Measurements from ENCODE around the gene CAPRIN2.

Gene CAPRIN2

DNA sequence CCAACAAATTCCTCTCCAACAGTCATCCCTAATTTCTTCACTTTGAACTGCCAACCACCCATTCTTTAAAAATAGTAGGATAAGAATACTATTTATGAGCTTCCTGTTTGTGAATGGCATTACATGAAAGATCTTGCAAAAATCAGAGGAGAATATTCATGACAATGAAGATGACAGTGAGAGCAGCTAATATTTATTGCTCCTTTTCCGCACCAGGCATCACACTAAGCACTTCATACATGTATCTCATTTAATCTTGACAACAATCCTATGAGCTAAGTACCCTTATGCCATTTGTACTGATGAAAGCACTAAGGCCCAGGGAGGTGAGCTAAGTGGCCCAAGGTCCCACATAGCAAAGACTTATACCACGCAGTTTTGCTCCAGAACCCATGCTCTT lies 37.3 kb upstream of the CAPRIN2 start:
- DNase-seq (ENCODE audit: insufficient read length) (no peak), FAIRE-seq (no peak)
- no peak for TF ChIP-seq POLR2AphosphoS5 (IDR thresholded peaks at IDR 0.05; ENCODE audit: low read depth, low read length)
- TF ChIP-seq TAF1 (IDR thresholded peaks at IDR 0.05; ENCODE audit: borderline replicate concordance, low read depth, low read length) = no peak
- TF ChIP-seq POLR2A (IDR thresholded peaks at IDR 0.05; ENCODE audit: low read depth, low read length) = no peak

- FAIRE-seq (no peak), DNase-seq (ENCODE audit: insufficient read length) (no peak)
- TF ChIP-seq POLR2A (IDR thresholded peaks at IDR 0.05; ENCODE audit: low read depth, low read length) (no peak), TAF1 (IDR thresholded peaks at IDR 0.05; ENCODE audit: borderline replicate concordance, low read depth, low read length) (no peak), POLR2AphosphoS5 (IDR thresholded peaks at IDR 0.05; ENCODE audit: low read depth, low read length) (no peak)
These were observed 34.0 kb upstream of the CAPRIN2 start for GRCh38 chr12:30788754-30789153.

DNA sequence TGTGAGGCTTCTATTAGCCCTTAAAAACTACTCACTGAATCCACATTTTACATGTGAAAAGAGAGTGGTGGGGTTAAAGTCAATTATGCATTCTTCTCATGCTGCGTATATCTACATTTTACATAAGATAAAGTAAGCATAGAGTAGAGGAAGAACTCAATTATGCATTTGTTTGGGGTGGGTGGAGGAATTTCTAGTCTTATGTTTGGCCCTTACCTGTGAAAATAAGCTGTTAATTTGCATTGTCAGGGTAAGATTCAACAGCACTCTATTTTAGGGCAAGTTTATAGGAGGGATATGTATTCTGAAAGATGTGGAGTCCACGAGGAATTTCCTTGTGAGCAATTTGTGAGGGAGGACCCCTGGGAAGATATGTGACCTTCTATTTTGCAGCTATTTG lies 30.9 kb upstream of the CAPRIN2 start:
- FAIRE-seq = no peak
- DNase-seq (ENCODE audit: insufficient read length) = no peak
- TF ChIP-seq TAF1 (IDR thresholded peaks at IDR 0.05; ENCODE audit: borderline replicate concordance, low read depth, low read length) = no peak
- no peak for TF ChIP-seq POLR2A (IDR thresholded peaks at IDR 0.05; ENCODE audit: low read depth, low read length)
- TF ChIP-seq POLR2AphosphoS5 (IDR thresholded peaks at IDR 0.05; ENCODE audit: low read depth, low read length) = no peak

DNA sequence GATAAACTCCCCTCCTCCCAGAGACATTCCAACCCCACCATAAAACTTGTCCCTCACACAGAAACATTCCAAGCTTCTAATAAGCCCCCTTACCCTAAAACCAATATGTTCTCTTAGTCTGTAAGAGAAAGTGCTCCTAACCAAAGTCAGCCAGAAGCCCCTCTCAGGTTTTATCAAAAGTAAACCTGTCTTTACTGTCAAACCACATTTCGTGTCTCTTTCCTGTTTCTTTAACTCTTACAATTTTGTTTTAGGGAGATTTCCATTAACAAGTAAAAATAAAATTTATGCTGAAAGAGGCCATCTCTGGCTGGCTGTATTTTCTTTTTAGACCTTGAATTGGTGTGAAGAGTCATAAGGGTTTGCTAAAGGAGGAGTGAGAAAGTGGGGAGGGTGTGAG lies 29.8 kb upstream of the CAPRIN2 start:
- FAIRE-seq (no peak), DNase-seq (ENCODE audit: insufficient read length) (no peak)
- TF ChIP-seq POLR2A (IDR thresholded peaks at IDR 0.05; ENCODE audit: low read depth, low read length) (no peak), POLR2AphosphoS5 (IDR thresholded peaks at IDR 0.05; ENCODE audit: low read depth, low read length) (no peak), TAF1 (IDR thresholded peaks at IDR 0.05; ENCODE audit: borderline replicate concordance, low read depth, low read length) (no peak)

GRCh38 chr12:30783946-30784345 lies 29.2 kb upstream of the CAPRIN2 start:
- no peak for DNase-seq (ENCODE audit: insufficient read length)
- no peak for FAIRE-seq
- no peak for TF ChIP-seq POLR2AphosphoS5 (IDR thresholded peaks at IDR 0.05; ENCODE audit: low read depth, low read length)
- TF ChIP-seq TAF1 (IDR thresholded peaks at IDR 0.05; ENCODE audit: borderline replicate concordance, low read depth, low read length) = no peak
- TF ChIP-seq POLR2A (IDR thresholded peaks at IDR 0.05; ENCODE audit: low read depth, low read length) = no peak

GRCh38 chr12:30782316-30783173 lies 27.8 kb upstream of the CAPRIN2 start:
- DNase-seq (ENCODE audit: insufficient read length) (no peak), FAIRE-seq (no peak)
- TF ChIP-seq TAF1 (IDR thresholded peaks at IDR 0.05; ENCODE audit: borderline replicate concordance, low read depth, low read length) (no peak), POLR2A (IDR thresholded peaks at IDR 0.05; ENCODE audit: low read depth, low read length) (no peak), POLR2AphosphoS5 (IDR thresholded peaks at IDR 0.05; ENCODE audit: low read depth, low read length) (no peak)

GRCh38 chr12:30779578-30779977 lies 24.8 kb upstream of the CAPRIN2 start:
- TF ChIP-seq TAF1 (IDR thresholded peaks at IDR 0.05; ENCODE audit: borderline replicate concordance, low read depth, low read length) (no peak), POLR2A (IDR thresholded peaks at IDR 0.05; ENCODE audit: low read depth, low read length) (no peak), POLR2AphosphoS5 (IDR thresholded peaks at IDR 0.05; ENCODE audit: low read depth, low read length) (no peak)
- no peak for FAIRE-seq
- DNase-seq (ENCODE audit: insufficient read length) = no peak

DNA sequence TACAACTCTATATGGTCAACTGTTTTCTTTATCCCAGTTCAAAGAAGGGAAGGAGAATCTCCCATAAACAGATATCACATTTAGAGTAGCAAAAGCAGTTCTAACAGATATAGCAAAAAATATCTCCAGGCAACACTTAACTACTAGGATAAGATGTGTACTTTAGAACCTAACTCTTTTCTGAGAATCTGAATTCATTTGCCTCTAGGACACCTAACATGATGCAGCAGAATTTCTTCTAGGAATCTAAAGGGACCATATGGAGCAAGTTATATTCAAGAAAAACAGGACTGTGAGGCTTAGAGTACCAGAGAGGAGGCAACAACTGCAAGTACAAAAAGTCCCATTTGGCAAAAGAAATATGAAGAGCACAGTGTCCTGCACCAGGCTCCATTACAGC lies 24.4 kb upstream of the CAPRIN2 start:
- DNase-seq (ENCODE audit: insufficient read length) (no peak), FAIRE-seq (no peak)
- TF ChIP-seq POLR2A (IDR thresholded peaks at IDR 0.05; ENCODE audit: low read depth, low read length) (no peak), TAF1 (IDR thresholded peaks at IDR 0.05; ENCODE audit: borderline replicate concordance, low read depth, low read length) (no peak), POLR2AphosphoS5 (IDR thresholded peaks at IDR 0.05; ENCODE audit: low read depth, low read length) (no peak)

DNA sequence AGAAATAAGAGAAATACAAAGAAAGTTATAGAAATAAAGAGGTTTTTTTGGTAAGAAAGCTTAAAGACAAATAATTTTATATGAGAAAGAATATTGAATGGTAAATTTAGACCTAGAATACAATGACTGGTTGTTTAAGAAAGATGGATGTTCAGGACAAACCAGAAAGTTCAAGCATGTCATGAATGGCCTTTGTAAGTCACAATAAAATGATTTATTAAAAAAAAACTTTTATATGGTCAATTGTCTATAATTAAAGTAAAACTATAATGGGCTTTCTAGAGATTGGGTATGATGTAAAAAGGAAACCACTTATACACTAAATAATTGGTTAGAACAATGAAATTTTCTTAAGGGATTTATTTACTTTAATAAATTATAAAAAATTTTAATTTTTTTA lies 19.8 kb upstream of the CAPRIN2 start:
- FAIRE-seq = no peak
- no peak for TF ChIP-seq POLR2A (IDR thresholded peaks at IDR 0.05; ENCODE audit: low read depth, low read length)
- no peak for TF ChIP-seq POLR2AphosphoS5 (IDR thresholded peaks at IDR 0.05; ENCODE audit: low read depth, low read length)
- no peak for TF ChIP-seq TAF1 (IDR thresholded peaks at IDR 0.05; ENCODE audit: borderline replicate concordance, low read depth, low read length)
- DNase-seq (ENCODE audit: insufficient read length) = no peak

GRCh38 chr12:30769802-30770201 lies 15.1 kb upstream of the CAPRIN2 start:
- no peak for DNase-seq (ENCODE audit: insufficient read length)
- TF ChIP-seq POLR2A (IDR thresholded peaks at IDR 0.05; ENCODE audit: low read depth, low read length) (no peak), POLR2AphosphoS5 (IDR thresholded peaks at IDR 0.05; ENCODE audit: low read depth, low read length) (no peak), TAF1 (IDR thresholded peaks at IDR 0.05; ENCODE audit: borderline replicate concordance, low read depth, low read length) (no peak)
- FAIRE-seq = no peak

DNA sequence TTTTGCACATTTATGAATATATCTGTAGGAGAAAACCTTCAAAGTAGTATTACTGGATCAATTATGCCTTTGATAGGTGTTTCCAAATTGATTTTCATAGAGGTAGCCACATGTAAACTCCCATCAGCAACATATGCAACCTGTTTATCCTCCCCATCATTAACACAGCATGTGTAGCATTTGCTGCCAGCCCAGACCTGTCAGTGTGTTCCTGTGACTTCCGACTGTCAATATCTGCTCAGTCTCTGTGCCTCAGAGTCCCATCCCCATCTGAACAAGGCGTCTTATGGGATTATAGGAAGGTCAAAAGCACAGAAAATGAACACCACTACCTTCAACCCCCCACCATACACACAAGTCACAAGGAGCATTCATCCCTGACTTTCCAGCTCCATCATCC lies 9.5 kb upstream of the CAPRIN2 start:
- no peak for FAIRE-seq
- no peak for TF ChIP-seq POLR2AphosphoS5 (IDR thresholded peaks at IDR 0.05; ENCODE audit: low read depth, low read length)
- no peak for TF ChIP-seq TAF1 (IDR thresholded peaks at IDR 0.05; ENCODE audit: borderline replicate concordance, low read depth, low read length)
- no peak for TF ChIP-seq POLR2A (IDR thresholded peaks at IDR 0.05; ENCODE audit: low read depth, low read length)

DNA sequence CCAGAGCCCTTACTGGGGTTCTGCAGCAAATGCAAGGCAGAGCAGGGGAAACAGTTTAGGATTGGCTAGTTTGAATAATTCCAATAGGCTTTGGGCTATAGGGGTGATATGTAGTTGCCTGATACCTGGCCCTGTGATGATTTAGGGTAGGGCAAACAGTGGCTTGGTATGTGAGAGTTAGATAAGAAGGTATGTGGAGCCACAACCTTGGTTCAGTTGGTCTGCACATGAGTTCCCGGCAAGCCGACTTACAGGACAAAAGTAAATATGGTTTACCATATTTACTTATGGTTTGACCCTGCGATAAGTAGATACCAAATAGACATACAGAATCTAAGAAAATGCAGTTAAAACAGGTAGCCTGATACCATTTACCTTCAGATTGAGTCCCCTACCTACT lies 8.3 kb upstream of the CAPRIN2 start:
- TF ChIP-seq TAF1 (IDR thresholded peaks at IDR 0.05; ENCODE audit: borderline replicate concordance, low read depth, low read length) (no peak), POLR2AphosphoS5 (IDR thresholded peaks at IDR 0.05; ENCODE audit: low read depth, low read length) (no peak), POLR2A (IDR thresholded peaks at IDR 0.05; ENCODE audit: low read depth, low read length) (no peak)
- no peak for FAIRE-seq

More for the DNA sequence above, 9.5 kb upstream of the CAPRIN2 start:
- DNase-seq (ENCODE audit: insufficient read length) = no peak

More for the DNA sequence above, 8.3 kb upstream of the CAPRIN2 start:
- DNase-seq (ENCODE audit: insufficient read length) = no peak

Data from GM12892 (cell line).